SK-N-DZ (cell line): ENCODE results near the gene ZNF318.
A peak's percentile ranks its signal among the peaks of the same experiment; 100 is the strongest.
"Not testable (repeated sequence)": the region's sequence is repeated elsewhere in the genome, so short reads cannot be mapped to it uniquely, and the experiment has no call there.

Experiments
- DNase-seq: peaks from one replicate; pipeline ENCODE4 v3.0.0-alpha.2; 2015; ENCODE audit warnings: low spot score

ZNF318 gene

GRCh38 chr6:43339168-43339567, 30.3 kb downstream of the ZNF318 start:
- DNase-seq: no peak

- no peak for DNase-seq
These were observed 31.2 kb downstream of the ZNF318 start for GRCh38 chr6:43338243-43338642.

- no peak for DNase-seq
These were observed 33.1 kb downstream of the ZNF318 start for GRCh38 chr6:43336382-43336781.

GRCh38 chr6:43335469-43335868, 34.0 kb downstream of the ZNF318 start:
- DNase-seq: no peak

GRCh38 chr6:43334466-43335095, 34.9 kb downstream of the ZNF318 start:
- peak; percentile 50 for DNase-seq

GRCh38 chr6:43331891-43332290, 37.6 kb downstream of the ZNF318 start:
- no peak for DNase-seq

GRCh38 chr6:43331470-43331869, 38.0 kb downstream of the ZNF318 start:
- DNase-seq: no peak

GRCh38 chr6:43328528-43328927, 40.9 kb downstream of the ZNF318 start:
- no peak for DNase-seq

- DNase-seq: no peak
These were observed 43.6 kb downstream of the ZNF318 start for GRCh38 chr6:43325876-43326275.

GRCh38 chr6:43318011-43318410, 51.4 kb downstream of the ZNF318 start:
- no peak for DNase-seq

GRCh38 chr6:43313813-43314212, 55.6 kb downstream of the ZNF318 start:
- no peak for DNase-seq

GRCh38 chr6:43311666-43312065, 57.8 kb downstream of the ZNF318 start:
- DNase-seq: no peak

GRCh38 chr6:43310624-43311023, 58.8 kb downstream of the ZNF318 start:
- DNase-seq: no peak

- DNase-seq: no peak
These were observed 59.3 kb downstream of the ZNF318 start for GRCh38 chr6:43310134-43310533.

- no peak for DNase-seq
These were observed 60.4 kb downstream of the ZNF318 start for GRCh38 chr6:43308990-43309477.

- peak; percentile 65 for DNase-seq
These were observed 61.1 kb downstream of the ZNF318 start, which contains the start of gene CRIP3 for GRCh38 chr6:43308101-43308989. TSS of gene CRIP3 (minus strand) at chr6:43308826. CDS start at chr6:43308792, 34 bp downstream.

GRCh38 chr6:43307451-43308100, 61.9 kb downstream of the ZNF318 start:
- no peak for DNase-seq

GRCh38 chr6:43306086-43306485, 63.4 kb downstream of the ZNF318 start:
- DNase-seq: no peak

GRCh38 chr6:43304882-43305281, 64.6 kb downstream of the ZNF318 start:
- no peak for DNase-seq

GRCh38 chr6:43304361-43304760, 65.1 kb downstream of the ZNF318 start:
- no peak for DNase-seq

- no peak for DNase-seq
These were observed 65.6 kb downstream of the ZNF318 start for GRCh38 chr6:43303751-43304331.

- not testable (repeated sequence) for DNase-seq
These were observed 66.4 kb downstream of the ZNF318 start for GRCh38 chr6:43303006-43303405.
